HEK293 (cell line): ENCODE data around the gene JADE3.

Source experiments
- CTCF ChIA-PET: fragments of 350-600 bp; formaldehyde crosslinking; extraction: SDS; loops from one replicate; lab custom pipeline; 2021; ENCODE audit warnings: antibody characterized with exemption; lab: Yijun Ruan, JAX
- POLR2A ChIA-PET: fragments of 300-600 bp; formaldehyde crosslinking; extraction: SDS; loops from one replicate; lab custom pipeline; 2020; ENCODE audit warnings: antibody characterized with exemption, inconsistent platforms; lab: Yijun Ruan, JAX
- H3K27ac ChIP-seq: fragments of 200-500 bp; sonication (Bioruptor generic); 2 replicates; pipeline ENCODE4 v1.5.1; 2014; ENCODE audit warnings: low read depth, low read length, control low read depth, inconsistent platforms; ENCODE audit errors: extremely low read depth
- H3K36me3 ChIP-seq, 2 experiments: fragments of 200-500 bp in 1 of 2; sonication (Bioruptor generic) in 1 of 2; 1 replicate in 1 of 2; 2 replicates in 1 of 2; pipeline ENCODE4 v1.5.1; 2014 to 2017; ENCODE audit warnings: inconsistent platforms in 2 of 2, low read length in 2 of 2; ENCODE audit not compliant: control insufficient read depth in 2 of 2, insufficient read depth in 1 of 2
- H3K4me1 ChIP-seq: fragments of 200-500 bp; sonication (Bioruptor generic); 2 replicates; pipeline ENCODE4 v1.5.1; 2014; ENCODE audit warnings: mild to moderate bottlenecking, low read length, inconsistent platforms; ENCODE audit not compliant: control insufficient read depth, insufficient read depth
- H3K4me3 ChIP-seq: 2 replicates; pipeline ENCODE4 v1.5.1; 2011; ENCODE audit warnings: low read depth, mild to moderate bottlenecking, control low read depth, low read length, moderate library complexity
- H3K9me3 ChIP-seq: fragments of 200-500 bp; sonication (Bioruptor generic); 2 replicates; pipeline ENCODE4 v1.5.1; 2014; ENCODE audit warnings: low read depth, low read length, inconsistent platforms; ENCODE audit not compliant: control insufficient read depth, insufficient read depth
- EGR2 ChIP-seq: fragments of 450-650 bp; formaldehyde crosslinking; IDR thresholded peaks from 2 replicates; pipeline ENCODE4 v1.5.1; 2016; ENCODE audit warnings: low read depth, missing biosample characterization, missing genetic modification characterization
- GFI1B ChIP-seq: fragments of 450-650 bp; formaldehyde crosslinking; IDR thresholded peaks from 2 replicates; pipeline ENCODE4 v1.5.1; 2016; ENCODE audit warnings: missing biosample characterization, missing genetic modification characterization
- GLI4 ChIP-seq: fragments of 450-650 bp; formaldehyde crosslinking; IDR thresholded peaks from 2 replicates; pipeline ENCODE4 v1.5.1; 2016; ENCODE audit warnings: missing biosample characterization, missing genetic modification characterization
- KLF1 ChIP-seq: fragments of 450-650 bp; formaldehyde crosslinking; IDR thresholded peaks from 2 replicates; pipeline ENCODE4 v1.5.1; 2016; ENCODE audit warnings: missing biosample characterization, missing genetic modification characterization
- PRDM4 ChIP-seq: fragments of 450-650 bp; formaldehyde crosslinking; IDR thresholded peaks from 2 replicates; pipeline ENCODE4 v1.5.1; 2017; ENCODE audit warnings: missing biosample characterization, missing genetic modification characterization
- REST ChIP-seq: fragments of 450-650 bp; formaldehyde crosslinking; IDR thresholded peaks from 2 replicates; pipeline ENCODE4 v1.5.1; 2016; ENCODE audit warnings: missing biosample characterization, missing genetic modification characterization
- SP3 ChIP-seq: fragments of 450-650 bp; formaldehyde crosslinking; IDR thresholded peaks from 2 replicates; pipeline ENCODE4 v1.5.1; 2016; ENCODE audit warnings: missing biosample characterization, missing genetic modification characterization
- ZBTB1 ChIP-seq: fragments of 450-650 bp; formaldehyde crosslinking; IDR thresholded peaks from 2 replicates; pipeline ENCODE4 v1.5.1; 2016; ENCODE audit warnings: missing biosample characterization, missing genetic modification characterization
- ZBTB10 ChIP-seq: fragments of 450-650 bp; formaldehyde crosslinking; IDR thresholded peaks from 2 replicates; pipeline ENCODE4 v1.5.1; 2016; ENCODE audit warnings: missing biosample characterization, missing genetic modification characterization
- ZNF513 ChIP-seq: fragments of 450-650 bp; IDR thresholded peaks from 2 replicates; pipeline ENCODE4 v1.5.1; 2018; ENCODE audit warnings: missing biosample characterization, missing genetic modification characterization
- ZNF571 ChIP-seq: fragments of 450-650 bp; formaldehyde crosslinking; IDR thresholded peaks from 2 replicates; pipeline ENCODE4 v1.5.0; 2017; ENCODE audit warnings: missing biosample characterization, missing genetic modification characterization
- ZNF610 ChIP-seq: fragments of 450-650 bp; formaldehyde crosslinking; IDR thresholded peaks from 2 replicates; pipeline ENCODE4 v1.5.1; 2016; ENCODE audit warnings: missing biosample characterization, missing genetic modification characterization, borderline replicate concordance
- ZNF624 ChIP-seq: fragments of 450-650 bp; formaldehyde crosslinking; IDR thresholded peaks from 2 replicates; pipeline ENCODE4 v1.5.1; 2017; ENCODE audit warnings: missing biosample characterization, missing genetic modification characterization
- ZNF626 ChIP-seq: fragments of 450-650 bp; sonication (Bioruptor Pico); formaldehyde crosslinking; IDR thresholded peaks from 2 replicates; pipeline ENCODE4 v1.5.1; 2018; ENCODE audit warnings: missing biosample characterization, missing genetic modification characterization, inconsistent platforms
- ZNF645 ChIP-seq: fragments of 450-650 bp; formaldehyde crosslinking; IDR thresholded peaks from 2 replicates; pipeline ENCODE4; 2016; ENCODE audit warnings: missing biosample characterization, missing genetic modification characterization
- ZNF654 ChIP-seq: fragments of 450-650 bp; formaldehyde crosslinking; IDR thresholded peaks from 2 replicates; pipeline ENCODE4 v1.5.1; 2016; ENCODE audit warnings: low read depth, missing biosample characterization, missing genetic modification characterization
- ZNF660 ChIP-seq: fragments of 450-650 bp; IDR thresholded peaks from 2 replicates; pipeline ENCODE4 v1.5.1; 2018; ENCODE audit warnings: missing biosample characterization, mild to moderate bottlenecking, missing genetic modification characterization
- ZNF776 ChIP-seq: fragments of 450-650 bp; formaldehyde crosslinking; IDR thresholded peaks from 2 replicates; pipeline ENCODE4 v1.5.0; 2017; ENCODE audit warnings: missing biosample characterization, missing genetic modification characterization, borderline replicate concordance
- ZNF843 ChIP-seq: fragments of 450-650 bp; formaldehyde crosslinking; IDR thresholded peaks from 2 replicates; pipeline ENCODE4 v1.5.1; 2016; ENCODE audit warnings: missing biosample characterization, missing genetic modification characterization
- ZSCAN18 ChIP-seq: fragments of 450-650 bp; formaldehyde crosslinking; IDR thresholded peaks from 2 replicates; pipeline ENCODE4 v1.5.1; 2016; ENCODE audit warnings: missing biosample characterization, missing genetic modification characterization

The JADE3 gene

GRCh38 chrX:47026198-47026597 lies 114.0 kb downstream of the JADE3 start (continued):
- TF ChIP-seq REST (no peak), ZBTB10 (tag by site-specific recombination) (no peak), KLF1 (tag by site-specific recombination) (no peak), ZNF645 (tag by site-specific recombination) (no peak), PRDM4 (no peak), ZSCAN18 (no peak), EGR2 (no peak), ZNF843 (tag by site-specific recombination) (no peak), SP3 (no peak), GFI1B (tag by site-specific recombination) (no peak), ZNF571 (tag by site-specific recombination) (no peak), ZNF624 (no peak), ZNF626 (no peak)

- Histone ChIP-seq H3K4me3 (no peak overlapping the region), H3K9me3 (no peaks in the 10 kb centered on the region), H3K27ac (no peak overlapping the region), H3K36me3 (peaks cover 0 to 10% of the 10 kb centered on the region in 2 experiments; a peak in 1 of 3 replicates), H3K4me1 (no peaks in the 10 kb centered on the region)
- POLR2A ChIA-PET: no interaction called here
- TF ChIP-seq ZNF513 (tag by site-specific recombination) (no peak), GLI4 (no peak), ZNF571 (tag by site-specific recombination) (no peak), ZNF610 (tag by site-specific recombination) (no peak), ZNF654 (tag by site-specific recombination) (peak; percentile 63), ZNF660 (0 out of 2 replicates have a peak, but pooled peaks have one; percentile 19), ZBTB1 (tag by site-specific recombination) (no peak), ZNF776 (tag by site-specific recombination) (no peak)
- CTCF ChIA-PET: interaction anchor here (0.6 to 2.4 kb wide), 18 partner anchors 9 to 327 kb away, joined by 3 to 21 read pairs (median 4); partner anchors contain the start of gene SLC9A7
These were observed 118.1 kb downstream of the JADE3 start for GRCh38 chrX:47030339-47030738.
